Measurements from ENCODE around the gene DOK5.

DNA sequence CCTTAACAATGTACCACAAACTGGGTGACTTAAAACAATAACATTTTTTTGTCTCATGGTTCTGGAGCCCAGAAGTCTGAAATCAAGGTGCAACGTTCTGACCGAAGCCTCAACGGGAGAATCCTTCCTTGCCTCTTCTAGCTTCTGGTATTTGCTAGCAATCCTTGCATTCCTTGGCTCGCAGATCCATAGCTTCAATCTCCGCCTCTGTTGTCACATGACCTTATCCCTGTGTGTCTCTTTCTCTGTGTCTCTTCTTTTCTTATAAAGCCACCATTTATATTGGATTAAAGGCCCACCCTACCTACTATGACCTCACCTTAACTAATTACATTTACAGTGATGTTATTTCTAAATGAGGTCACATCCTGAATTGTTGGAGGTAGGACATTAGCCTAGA is 37.2 kb upstream of the DOK5 start:
- TF ChIP-seq, protein P1, sequence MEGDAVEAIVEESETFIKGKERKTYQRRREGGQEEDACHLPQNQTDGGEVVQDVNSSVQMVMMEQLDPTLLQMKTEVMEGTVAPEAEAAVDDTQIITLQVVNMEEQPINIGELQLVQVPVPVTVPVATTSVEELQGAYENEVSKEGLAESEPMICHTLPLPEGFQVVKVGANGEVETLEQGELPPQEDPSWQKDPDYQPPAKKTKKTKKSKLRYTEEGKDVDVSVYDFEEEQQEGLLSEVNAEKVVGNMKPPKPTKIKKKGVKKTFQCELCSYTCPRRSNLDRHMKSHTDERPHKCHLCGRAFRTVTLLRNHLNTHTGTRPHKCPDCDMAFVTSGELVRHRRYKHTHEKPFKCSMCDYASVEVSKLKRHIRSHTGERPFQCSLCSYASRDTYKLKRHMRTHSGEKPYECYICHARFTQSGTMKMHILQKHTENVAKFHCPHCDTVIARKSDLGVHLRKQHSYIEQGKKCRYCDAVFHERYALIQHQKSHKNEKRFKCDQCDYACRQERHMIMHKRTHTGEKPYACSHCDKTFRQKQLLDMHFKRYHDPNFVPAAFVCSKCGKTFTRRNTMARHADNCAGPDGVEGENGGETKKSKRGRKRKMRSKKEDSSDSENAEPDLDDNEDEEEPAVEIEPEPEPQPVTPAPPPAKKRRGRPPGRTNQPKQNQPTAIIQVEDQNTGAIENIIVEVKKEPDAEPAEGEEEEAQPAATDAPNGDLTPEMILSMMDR (IDR thresholded peaks at IDR 0.05): no peak
- no peak for TF ChIP-seq POLR2A (IDR thresholded peaks at IDR 0.05)
